AG08395 (cell line): ENCODE results near the gene LCN2.
"Not testable (repeated sequence)": the region's sequence is repeated elsewhere in the genome, so short reads cannot be mapped to it uniquely, and the experiment has no call there.

Experiments used
- DNase-seq: peaks from one replicate; pipeline ENCODE4 v3.0.0; 2012; ENCODE audit warnings: mixed read lengths, low spot score

Gene LCN2

DNA sequence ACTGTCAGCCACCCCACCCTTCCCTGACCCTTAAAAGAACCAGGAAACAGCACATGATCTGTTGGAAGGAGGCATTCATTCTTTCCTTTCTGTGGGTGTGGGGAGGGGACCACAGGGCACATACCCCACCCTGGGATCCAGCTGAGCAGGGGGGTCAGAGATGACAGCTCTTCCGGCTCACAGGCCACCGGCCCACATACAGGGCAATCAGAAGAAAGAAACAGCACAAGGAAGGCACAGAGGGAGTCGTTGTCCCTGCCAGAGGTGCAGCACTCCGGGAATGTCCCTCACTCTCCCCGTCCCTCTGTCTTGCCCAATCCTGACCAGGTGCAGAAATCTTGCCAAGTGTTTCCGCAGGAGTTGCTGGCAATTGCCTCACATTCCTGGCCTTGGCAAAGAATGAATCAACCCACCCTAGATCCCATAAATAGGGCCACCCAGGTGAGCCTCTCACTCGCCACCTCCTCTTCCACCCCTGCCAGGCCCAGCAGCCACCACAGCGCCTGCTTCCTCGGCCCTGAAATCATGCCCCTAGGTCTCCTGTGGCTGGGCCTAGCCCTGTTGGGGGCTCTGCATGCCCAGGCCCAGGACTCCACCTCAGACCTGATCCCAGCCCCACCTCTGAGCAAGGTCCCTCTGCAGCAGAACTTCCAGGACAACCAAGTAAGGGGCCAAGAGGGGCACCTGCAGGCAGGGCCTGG is at the start of gene LCN2:
TSS of gene LCN2 (plus strand) at position 453 of the 701 bp plus-strand sequence. CDS start at position 526, 73 bp downstream.
- no peak for DNase-seq

GRCh38 chr9:128099932-128100491 is 49.2 kb upstream of the LCN2 start:
- no peak for DNase-seq

- no peak for DNase-seq
Measured at GRCh38 chr9:128100581-128100980, 48.7 kb upstream of the LCN2 start.

DNA sequence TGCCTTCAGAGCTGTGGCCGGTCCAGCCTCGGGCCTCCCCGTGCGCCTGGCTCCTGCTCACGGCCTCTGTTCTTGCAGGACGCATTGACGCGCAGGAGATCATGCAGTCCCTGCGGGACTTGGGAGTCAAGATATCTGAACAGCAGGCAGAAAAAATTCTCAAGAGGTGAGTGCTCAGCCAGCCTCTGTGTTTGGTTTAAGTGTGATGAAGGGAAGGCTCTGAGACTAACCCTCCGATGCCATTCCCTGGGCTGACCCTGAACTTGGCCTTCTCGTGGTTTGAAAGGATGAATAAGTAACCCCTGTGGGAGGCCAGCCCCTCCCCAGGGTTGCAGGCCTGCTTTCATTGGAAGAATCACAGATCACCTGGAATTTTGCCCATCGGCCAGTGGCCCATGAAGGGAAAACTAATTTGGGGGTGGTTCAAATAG is 48.0 kb upstream of the LCN2 start:
- DNase-seq, result no peak

DNA sequence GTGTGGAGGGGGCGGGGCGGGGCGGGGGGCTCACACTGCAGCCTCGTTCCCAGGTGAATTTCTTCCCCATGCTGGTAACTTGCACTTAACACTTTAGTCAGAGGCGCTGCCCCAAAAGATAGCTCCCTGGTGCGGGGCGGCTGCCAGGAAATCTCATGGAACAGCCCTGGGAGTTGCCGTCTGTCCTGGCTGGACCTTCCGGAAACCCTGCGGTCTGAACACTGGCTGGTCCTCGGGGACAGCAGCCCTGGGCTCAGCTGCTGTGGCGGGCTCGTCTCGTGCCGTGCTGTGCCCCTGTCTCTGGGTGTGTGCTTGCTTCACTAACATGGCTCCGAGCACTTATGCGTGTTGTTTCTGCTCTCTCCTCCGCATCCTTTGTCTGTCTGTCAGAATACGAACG is 47.6 kb upstream of the LCN2 start:
- DNase-seq, result no peak

DNA sequence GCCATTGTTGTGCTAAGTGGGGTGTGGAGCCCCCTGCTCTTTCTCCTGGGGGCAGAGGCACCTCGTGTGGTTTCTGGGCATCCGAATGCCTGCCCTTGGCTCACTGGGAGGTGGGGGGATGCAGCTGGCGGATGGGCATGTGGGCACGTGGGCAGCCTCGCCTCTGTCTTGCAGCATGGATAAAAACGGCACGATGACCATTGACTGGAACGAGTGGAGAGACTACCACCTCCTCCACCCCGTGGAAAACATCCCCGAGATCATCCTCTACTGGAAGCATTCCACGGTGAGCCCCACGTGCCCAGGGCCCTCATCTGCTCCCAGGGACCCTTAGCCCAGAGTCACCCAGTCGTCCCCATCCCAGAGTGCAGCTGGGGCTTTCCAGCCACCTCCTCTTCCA is 47.1 kb upstream of the LCN2 start:
- DNase-seq, result no peak

DNA sequence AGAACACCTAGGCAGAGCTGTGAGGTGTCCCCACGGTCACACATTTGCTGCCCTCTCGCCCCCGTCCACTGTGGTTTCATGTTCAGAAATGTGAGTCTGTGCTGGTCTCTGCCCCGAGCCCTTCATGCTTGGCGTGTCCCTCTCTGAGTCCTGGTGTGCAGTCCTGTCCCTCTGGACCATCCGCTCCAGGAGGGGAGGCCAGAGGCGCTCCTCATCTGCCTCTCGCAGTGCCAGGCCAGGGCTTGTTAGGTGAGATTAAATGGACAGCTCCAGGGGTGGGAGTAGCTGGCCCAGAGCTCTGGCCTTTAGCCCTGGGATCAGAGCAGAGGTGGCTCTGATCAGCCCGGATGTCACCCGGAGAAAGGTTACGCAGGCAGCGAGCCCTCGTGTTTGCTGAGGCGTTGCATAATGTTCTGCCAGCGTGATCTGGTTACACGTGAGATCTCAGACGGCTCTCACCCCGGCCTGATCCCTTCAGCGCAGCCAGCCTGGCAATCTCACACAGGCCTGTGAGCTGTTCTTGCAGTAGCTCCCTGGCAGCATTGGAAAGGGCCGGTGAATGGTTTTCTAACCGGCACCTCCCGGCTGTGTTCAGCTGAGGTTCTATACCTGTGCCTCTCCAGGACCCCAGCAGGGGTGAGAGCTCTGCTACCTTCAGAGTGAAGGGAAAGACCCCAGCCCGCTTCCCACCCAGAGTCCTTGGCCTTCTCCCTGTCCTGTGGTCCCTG is 46.2 kb upstream of the LCN2 start:
- no peak for DNase-seq

- no peak for DNase-seq
Measured at GRCh38 chr9:128103589-128103962, 45.7 kb upstream of the LCN2 start.

- no peak for DNase-seq
Measured at GRCh38 chr9:128104171-128104618, 45.1 kb upstream of the LCN2 start.

DNA sequence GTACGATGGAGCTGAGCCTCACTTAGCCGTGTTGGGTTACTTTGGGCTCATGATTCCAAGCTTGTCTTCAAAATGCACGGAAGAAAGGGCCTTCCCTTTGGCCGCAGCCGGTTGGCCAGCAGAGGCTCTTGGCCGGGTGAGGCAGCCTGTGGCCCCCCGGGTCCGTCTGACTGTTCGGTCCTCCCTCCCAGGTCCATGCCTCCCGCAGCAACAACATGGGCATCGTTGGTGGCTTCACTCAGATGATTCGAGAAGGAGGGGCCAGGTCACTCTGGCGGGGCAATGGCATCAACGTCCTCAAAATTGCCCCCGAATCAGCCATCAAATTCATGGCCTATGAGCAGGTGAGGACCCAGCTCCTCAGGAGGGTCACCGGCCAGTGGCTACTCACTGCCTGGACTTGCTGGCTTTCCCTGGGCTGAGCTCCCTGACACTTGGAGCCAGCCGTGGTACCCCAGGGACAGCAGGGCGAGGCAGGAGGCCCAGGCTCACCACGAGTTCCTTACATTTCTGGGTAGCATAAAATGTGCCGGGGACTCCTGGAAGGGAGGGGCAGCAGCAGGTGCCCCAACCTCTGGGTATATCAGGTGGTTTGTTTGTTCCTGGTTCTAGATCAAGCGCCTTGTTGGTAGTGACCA is 43.6 kb upstream of the LCN2 start:
- no peak for DNase-seq

DNA sequence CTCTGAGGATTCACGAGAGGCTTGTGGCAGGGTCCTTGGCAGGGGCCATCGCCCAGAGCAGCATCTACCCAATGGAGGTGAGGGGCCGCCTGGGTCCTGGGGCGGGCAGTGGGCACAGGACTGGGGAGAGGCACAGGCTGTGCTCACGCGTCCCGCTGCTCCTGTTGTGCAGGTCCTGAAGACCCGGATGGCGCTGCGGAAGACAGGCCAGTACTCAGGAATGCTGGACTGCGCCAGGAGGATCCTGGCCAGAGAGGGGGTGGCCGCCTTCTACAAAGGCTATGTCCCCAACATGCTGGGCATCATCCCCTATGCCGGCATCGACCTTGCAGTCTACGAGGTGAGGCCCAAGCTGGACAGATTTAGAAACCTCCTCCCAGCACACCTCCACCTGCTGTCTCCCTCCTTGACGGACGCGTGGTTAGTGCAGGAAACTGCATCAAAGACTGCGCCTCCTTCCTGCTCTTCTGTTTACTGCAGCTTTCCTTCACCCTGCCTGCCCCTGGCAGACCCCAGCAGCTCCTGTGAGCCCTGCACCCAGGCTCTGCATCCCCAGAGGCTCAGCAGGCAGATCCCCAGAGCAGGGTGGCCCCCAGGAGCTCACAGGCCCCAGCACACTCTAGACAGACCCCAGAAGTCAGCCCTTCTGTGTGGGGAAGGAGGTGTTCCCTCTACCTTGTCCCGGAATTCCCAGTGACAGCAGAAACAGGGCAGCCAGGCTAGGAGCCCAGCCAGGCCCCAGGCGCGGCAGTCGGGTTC is 42.9 kb upstream of the LCN2 start:
- DNase-seq, result no peak

- DNase-seq, result no peak
Measured at GRCh38 chr9:128106940-128107467, 42.2 kb upstream of the LCN2 start.

DNA sequence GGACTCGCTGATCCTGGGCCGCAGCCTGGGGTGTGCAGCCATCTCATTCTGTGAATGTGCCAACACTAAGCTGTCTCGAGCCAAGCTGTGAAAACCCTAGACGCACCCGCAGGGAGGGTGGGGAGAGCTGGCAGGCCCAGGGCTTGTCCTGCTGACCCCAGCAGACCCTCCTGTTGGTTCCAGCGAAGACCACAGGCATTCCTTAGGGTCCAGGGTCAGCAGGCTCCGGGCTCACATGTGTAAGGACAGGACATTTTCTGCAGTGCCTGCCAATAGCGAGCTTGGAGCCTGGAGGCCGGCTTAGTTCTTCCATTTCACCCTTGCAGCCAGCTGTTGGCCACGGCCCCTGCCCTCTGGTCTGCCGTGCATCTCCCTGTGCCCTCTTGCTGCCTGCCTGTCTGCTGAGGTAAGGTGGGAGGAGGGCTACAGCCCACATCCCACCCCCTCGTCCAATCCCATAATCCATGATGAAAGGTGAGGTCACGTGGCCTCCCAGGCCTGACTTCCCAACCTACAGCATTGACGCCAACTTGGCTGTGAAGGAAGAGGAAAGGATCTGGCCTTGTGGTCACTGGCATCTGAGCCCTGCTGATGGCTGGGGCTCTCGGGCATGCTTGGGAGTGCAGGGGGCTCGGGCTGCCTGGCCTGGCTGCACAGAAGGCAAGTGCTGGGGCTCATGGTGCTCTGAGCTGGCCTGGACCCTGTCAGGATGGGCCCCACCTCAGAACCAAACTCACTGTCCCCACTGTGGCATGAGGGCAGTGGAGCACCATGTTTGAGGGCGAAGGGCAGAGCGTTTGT is 41.6 kb upstream of the LCN2 start:
- no peak for DNase-seq

DNA sequence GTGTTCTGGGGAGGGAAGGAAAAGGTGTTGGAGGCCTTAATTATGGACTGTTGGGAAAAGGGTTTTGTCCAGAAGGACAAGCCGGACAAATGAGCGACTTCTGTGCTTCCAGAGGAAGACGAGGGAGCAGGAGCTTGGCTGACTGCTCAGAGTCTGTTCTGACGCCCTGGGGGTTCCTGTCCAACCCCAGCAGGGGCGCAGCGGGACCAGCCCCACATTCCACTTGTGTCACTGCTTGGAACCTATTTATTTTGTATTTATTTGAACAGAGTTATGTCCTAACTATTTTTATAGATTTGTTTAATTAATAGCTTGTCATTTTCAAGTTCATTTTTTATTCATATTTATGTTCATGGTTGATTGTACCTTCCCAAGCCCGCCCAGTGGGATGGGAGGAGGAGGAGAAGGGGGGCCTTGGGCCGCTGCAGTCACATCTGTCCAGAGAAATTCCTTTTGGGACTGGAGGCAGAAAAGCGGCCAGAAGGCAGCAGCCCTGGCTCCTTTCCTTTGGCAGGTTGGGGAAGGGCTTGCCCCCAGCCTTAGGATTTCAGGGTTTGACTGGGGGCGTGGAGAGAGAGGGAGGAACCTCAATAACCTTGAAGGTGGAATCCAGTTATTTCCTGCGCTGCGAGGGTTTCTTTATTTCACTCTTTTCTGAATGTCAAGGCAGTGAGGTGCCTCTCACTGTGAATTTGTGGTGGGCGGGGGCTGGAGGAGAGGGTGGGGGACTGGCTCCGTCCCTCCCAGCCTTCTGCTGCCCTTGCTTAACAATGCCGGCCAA is 40.8 kb upstream of the LCN2 start:
- DNase-seq, result no peak

DNA sequence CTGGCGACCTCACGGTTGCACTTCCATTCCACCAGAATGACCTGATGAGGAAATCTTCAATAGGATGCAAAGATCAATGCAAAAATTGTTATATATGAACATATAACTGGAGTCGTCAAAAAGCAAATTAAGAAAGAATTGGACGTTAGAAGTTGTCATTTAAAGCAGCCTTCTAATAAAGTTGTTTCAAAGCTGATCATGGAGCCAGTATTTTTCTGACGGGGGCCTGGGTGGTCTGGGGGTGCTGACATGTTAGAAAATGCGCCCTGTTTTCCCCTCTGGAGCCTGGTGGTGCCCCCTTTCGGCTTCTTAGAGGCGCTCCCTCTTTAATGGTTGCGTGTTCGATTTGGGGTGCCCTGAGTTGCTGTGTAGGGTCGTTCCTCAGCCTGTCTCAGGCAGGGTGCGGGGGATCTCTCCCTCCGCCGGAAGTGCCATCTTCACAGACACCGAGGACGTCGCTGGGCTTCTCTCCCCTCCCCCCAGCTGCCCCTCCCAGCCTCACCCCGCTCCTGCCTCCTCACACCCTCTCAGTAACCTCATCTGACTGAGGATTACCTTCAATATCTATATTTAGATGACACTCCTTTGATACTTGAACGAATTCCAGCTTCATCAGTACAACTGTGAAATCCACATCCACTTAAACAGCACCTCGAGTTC is 40.1 kb upstream of the LCN2 start:
- DNase-seq, result no peak

DNA sequence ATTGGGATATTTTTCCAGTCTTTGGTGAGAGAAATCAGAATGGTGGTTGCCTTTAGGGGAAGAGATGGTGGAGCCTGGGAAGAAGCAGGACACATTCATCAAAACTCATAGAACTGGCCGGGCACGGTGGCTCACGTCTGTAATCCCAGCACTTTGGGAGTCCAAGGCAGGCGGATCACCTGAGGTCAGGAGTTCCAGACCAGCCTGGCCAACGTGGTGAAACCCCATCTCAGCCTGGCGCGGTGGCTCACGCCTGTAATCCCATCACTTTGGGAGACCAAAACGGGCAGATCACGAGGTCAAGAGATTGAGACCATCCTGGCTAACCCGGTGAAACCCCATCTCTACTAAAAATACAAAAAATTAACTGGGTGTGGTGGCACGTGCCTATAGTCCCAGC is 37.5 kb upstream of the LCN2 start:
- not testable (repeated sequence) for DNase-seq

DNA sequence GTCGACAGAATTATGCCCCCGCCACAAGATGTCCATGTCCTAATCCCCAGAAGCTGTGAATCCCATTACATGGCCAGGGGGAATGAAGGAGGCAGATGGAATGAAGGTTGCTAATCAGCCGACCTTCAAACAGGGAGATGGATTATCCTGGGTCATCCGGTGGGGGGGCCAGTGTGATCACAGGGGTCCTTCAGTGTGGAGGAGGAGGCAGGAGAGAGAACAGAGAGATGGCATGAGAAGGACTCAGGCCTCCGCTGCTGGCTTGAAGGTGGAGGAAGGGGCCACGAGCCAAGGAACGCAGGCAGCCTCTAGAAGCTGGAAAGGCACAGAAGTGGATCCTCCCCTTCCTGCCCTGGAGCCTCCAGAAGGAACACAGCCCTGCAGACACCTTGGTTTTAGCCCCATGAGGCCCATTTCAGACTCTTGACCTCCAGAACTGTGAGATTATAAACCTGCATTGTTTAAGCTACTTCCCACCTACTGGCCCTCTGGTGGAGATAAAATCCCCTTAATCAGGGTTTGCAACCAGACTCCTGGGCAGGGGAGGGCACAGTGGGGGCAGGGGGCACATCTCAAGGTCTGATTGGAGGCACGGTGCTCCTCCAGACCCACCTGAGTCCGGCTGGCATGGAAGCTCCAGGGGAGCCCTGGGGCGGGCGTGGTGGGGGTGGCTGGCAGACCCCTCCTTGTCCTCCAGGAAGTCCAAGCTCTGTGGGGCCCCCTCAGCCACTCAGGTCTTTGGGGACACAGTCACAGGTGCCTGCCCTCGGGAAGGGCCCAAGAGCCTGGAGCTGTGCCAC is 35.5 kb upstream of the LCN2 start:
- DNase-seq, result no peak

DNA sequence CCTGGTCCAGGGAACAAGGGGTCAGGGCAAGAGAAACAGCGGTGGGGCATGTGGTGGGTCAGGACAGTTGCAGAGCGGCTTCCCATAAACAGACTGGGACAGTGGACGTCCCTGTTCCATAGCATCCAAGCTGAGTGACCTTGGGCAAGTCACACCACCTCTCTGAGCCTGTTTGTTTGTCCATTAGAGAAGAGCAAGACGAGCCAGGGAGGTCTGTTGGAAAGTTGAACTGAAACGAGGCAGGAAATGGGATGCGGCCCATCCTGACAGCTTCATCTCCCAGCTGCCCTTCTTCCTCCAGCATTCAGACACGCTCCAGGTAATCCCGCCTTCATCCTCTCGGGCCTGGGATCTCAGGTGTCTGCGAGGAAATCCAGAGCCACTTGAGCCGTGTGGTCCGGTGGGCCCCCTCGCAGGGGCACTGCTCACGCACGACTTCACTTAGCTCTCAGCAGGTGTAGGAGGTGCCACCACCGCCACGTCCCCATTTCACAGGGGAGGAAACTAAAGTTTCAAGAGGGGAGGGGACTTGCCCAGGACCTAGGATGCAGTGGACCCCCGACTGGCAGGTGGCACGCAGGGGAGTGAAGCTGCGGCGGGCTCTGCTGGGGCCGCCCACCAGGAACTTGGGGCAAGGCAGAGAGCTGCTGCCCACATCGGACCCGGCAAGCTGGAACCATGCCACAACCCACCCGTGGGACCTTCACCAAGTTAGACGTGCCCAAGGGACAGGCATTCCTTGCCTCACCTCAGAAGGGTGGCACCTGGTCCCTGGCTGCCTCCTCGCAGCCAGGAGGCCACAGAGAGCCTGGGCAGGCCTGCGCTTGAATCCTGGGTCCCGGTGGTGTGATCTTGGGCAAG is 34.7 kb upstream of the LCN2 start:
- DNase-seq, result no peak
